SK-N-SH treated with all-trans-retinoic acid at 6 μM for 48 hours (cell line): ENCODE data around the gene HOXD3.

Experiments used
- ATAC-seq: fragments of 200-7000 bp; cut with Tn5 transposase; 3 replicates; pipeline ENCODE4 v1.9.1; 2020; ENCODE audit warnings: mild to moderate bottlenecking, moderate library complexity
- ARNTL ChIP-seq: fragments of 450-650 bp; formaldehyde crosslinking; IDR thresholded peaks from 2 replicates; pipeline ENCODE4 v1.5.0; 2020; ENCODE audit warnings: low read depth, mild to moderate bottlenecking, moderate library complexity, borderline replicate concordance
- BACH2 ChIP-seq: fragments of 250-450 bp; sonication (Bioruptor Pico); IDR thresholded peaks from 2 replicates; pipeline ENCODE4 v1.9.0; 2021; ENCODE audit warnings: mild to moderate bottlenecking, borderline replicate concordance
- CREB5 ChIP-seq: fragments of 250-450 bp; sonication (Bioruptor Pico); IDR thresholded peaks from 2 replicates; pipeline ENCODE4 v1.5.1; 2020; ENCODE audit warnings: low read depth, mild to moderate bottlenecking, moderate library complexity
- CSDC2 ChIP-seq: fragments of 250-450 bp; sonication (Bioruptor Pico); IDR thresholded peaks from 2 replicates; pipeline ENCODE4 v1.5.0; 2020; ENCODE audit warnings: mild to moderate bottlenecking, moderate library complexity
- CSRNP3 ChIP-seq: fragments of 250-450 bp; sonication (Bioruptor Pico); IDR thresholded peaks from 2 replicates; pipeline ENCODE4 v1.5.1; 2021; ENCODE audit warnings: mild to moderate bottlenecking, moderate library complexity
- ESRRG ChIP-seq: fragments of 250-450 bp; sonication (Bioruptor Pico); IDR thresholded peaks from 2 replicates; pipeline ENCODE4 v1.6.1; 2021; ENCODE audit warnings: mild to moderate bottlenecking
- GLIS3 ChIP-seq: fragments of 250-450 bp; sonication (Bioruptor Pico); IDR thresholded peaks from 2 replicates; pipeline ENCODE4 v1.5.0; 2020; ENCODE audit warnings: mild to moderate bottlenecking, moderate library complexity
- OSR1 ChIP-seq: fragments of 250-450 bp; sonication (Bioruptor Pico); IDR thresholded peaks from 2 replicates; pipeline ENCODE4 v1.8.0; 2022; ENCODE audit warnings: moderate library complexity, mild to moderate bottlenecking, inconsistent platforms
- PATZ1 ChIP-seq: fragments of 250-450 bp; sonication (Bioruptor Pico); IDR thresholded peaks from 2 replicates; pipeline ENCODE4 v1.8.0; 2020; ENCODE audit warnings: mild to moderate bottlenecking, moderate library complexity, borderline replicate concordance
- POU6F1 ChIP-seq: fragments of 250-450 bp; sonication (Bioruptor Pico); IDR thresholded peaks from 2 replicates; pipeline ENCODE4 v1.8.0; 2021; ENCODE audit warnings: low read depth, mild to moderate bottlenecking, moderate library complexity, borderline replicate concordance
- PPARA ChIP-seq: fragments of 250-450 bp; sonication (Bioruptor Pico); IDR thresholded peaks from 2 replicates; pipeline ENCODE4 v1.5.0; 2020; ENCODE audit warnings: mild to moderate bottlenecking, borderline replicate concordance
- RARB ChIP-seq: fragments of 250-450 bp; sonication (Bioruptor Pico); IDR thresholded peaks from 2 replicates; pipeline ENCODE4 v1.8.0; 2021; ENCODE audit warnings: mild to moderate bottlenecking, moderate library complexity
- ZC3H10 ChIP-seq: fragments of 250-450 bp; sonication (Bioruptor Pico); IDR thresholded peaks from 2 replicates; pipeline ENCODE4 v1.5.1; 2021; ENCODE audit warnings: mild to moderate bottlenecking, moderate library complexity
- ZFP3 ChIP-seq: fragments of 250-450 bp; sonication (Bioruptor Pico); IDR thresholded peaks from 2 replicates; pipeline ENCODE4 v1.5.0; 2020; ENCODE audit warnings: mild to moderate bottlenecking, moderate library complexity
- ZNF565 ChIP-seq: fragments of 450-650 bp; formaldehyde crosslinking; conservative IDR thresholded peaks from 2 replicates; pipeline ENCODE4 v1.5.0; 2020; ENCODE audit warnings: low read depth, mild to moderate bottlenecking, moderate library complexity
- ZNF70 ChIP-seq: fragments of 450-650 bp; formaldehyde crosslinking; IDR thresholded peaks from 2 replicates; pipeline ENCODE4 v1.5.0; 2020; ENCODE audit warnings: mild to moderate bottlenecking, moderate library complexity
- TF ChIP-seq, protein P1 (sequence below): fragments of 250-450 bp; sonication (Bioruptor Pico); IDR thresholded peaks from 2 replicates; pipeline ENCODE4 v1.5.0; 2020; ENCODE audit warnings: mild to moderate bottlenecking, moderate library complexity

The HOXD3 gene

DNA sequence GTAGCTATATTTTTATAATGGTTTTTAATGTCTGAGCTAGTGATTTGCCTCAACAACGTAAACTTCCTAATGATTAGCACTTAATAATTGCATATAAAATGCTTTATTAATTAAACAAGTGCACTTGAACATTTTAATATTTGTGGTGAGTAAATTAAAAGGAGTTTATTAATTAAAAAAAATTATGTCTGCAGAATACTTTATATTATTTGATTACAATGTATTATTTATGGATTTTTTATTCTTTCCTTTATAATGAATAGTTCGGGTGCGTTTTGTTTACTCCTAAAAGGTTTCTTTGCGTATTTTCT lies 25.3 kb upstream of the HOXD3 start (continued):
- TF ChIP-seq PATZ1 (CRISPR knock-in tag) (no peak), OSR1 (no peak), CSRNP3 (CRISPR knock-in tag) (no peak), PPARA (CRISPR knock-in tag) (no peak)

DNA sequence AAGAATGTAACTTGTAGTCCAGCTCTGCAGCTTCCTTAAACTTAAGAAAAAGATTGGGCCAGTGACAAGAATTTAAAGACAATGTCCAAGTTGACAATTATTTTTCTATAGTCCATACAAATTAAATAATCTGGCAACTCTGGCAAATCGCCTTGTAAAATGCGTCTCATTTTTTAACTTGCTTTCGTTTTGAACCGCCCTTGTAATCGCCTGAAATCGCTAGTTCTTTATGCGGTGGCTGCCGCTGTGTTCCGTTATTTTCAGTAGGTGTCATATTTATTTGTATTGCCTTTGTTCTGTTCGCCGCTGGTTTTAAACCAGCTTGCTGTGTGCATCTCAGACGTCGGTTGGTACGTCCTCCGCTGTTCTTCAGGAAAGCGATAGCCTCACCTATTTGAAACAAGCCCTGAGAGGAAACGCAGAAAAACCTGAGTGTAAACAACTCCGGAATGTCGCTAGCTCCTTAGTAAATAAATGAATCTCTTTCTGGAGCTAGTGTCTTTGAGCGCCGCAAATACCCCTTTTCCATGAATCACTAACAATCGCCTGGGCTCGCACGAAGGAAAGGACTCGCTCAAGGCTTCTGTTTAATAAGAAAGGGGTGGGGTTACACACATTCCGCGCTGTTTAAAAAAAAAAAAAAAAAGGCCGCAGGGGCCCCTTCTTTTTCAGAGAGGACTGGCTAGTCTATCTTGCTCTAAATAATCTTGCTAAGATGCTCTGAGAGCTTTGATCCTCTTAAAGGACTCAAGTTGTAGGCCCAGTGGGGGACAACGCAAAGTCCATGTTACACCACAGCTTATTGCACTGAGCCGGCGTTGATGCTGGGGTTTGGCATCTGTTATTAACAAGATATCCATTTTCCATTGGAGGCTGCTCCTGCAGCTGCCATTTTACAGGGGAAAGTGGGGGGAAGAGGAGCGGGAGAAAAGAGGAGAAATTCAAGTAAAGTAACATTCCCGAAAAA lies 24.6 kb upstream of the HOXD3 start:
- TF ChIP-seq GLIS3 (CRISPR knock-in tag) (no peak), PATZ1 (CRISPR knock-in tag) (no peak), ZNF565 (CRISPR knock-in tag) (no peak), OSR1 (no peak), CSRNP3 (CRISPR knock-in tag) (no peak), ZC3H10 (no peak), RARB (CRISPR knock-in tag) (no peak), CSDC2 (CRISPR knock-in tag) (no peak), BACH2 (no peak)
- TF ChIP-seq, protein P1, sequence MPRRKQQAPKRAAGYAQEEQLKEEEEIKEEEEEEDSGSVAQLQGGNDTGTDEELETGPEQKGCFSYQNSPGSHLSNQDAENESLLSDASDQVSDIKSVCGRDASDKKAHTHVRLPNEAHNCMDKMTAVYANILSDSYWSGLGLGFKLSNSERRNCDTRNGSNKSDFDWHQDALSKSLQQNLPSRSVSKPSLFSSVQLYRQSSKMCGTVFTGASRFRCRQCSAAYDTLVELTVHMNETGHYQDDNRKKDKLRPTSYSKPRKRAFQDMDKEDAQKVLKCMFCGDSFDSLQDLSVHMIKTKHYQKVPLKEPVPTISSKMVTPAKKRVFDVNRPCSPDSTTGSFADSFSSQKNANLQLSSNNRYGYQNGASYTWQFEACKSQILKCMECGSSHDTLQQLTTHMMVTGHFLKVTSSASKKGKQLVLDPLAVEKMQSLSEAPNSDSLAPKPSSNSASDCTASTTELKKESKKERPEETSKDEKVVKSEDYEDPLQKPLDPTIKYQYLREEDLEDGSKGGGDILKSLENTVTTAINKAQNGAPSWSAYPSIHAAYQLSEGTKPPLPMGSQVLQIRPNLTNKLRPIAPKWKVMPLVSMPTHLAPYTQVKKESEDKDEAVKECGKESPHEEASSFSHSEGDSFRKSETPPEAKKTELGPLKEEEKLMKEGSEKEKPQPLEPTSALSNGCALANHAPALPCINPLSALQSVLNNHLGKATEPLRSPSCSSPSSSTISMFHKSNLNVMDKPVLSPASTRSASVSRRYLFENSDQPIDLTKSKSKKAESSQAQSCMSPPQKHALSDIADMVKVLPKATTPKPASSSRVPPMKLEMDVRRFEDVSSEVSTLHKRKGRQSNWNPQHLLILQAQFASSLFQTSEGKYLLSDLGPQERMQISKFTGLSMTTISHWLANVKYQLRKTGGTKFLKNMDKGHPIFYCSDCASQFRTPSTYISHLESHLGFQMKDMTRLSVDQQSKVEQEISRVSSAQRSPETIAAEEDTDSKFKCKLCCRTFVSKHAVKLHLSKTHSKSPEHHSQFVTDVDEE (CRISPR knock-in tag), result no peak
- no peak for ATAC-seq

DNA sequence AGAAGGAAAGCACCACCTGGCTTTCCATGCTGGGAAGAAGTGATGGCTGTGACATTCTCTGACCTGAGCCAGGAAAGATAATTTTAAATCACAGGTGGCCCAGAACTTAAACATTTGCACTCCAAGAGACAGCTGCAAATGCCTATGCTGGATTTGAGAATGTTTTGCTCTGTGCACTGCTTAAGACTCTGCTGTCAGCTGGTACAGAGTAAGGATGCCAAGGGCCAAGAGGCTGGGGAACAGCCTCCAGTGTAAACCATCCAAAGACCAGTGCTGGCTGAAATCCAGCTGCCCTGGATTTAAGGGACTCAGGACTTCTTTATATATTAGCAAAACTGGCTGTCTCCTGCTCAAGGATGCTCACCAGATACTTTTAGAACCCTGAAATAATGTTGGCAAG lies 23.7 kb upstream of the HOXD3 start:
- ATAC-seq, result no peak
- TF ChIP-seq OSR1 (no peak), CREB5 (CRISPR knock-in tag) (no peak), POU6F1 (CRISPR knock-in tag) (no peak), GLIS3 (CRISPR knock-in tag) (no peak), ESRRG (no peak), PATZ1 (CRISPR knock-in tag) (no peak), ZFP3 (CRISPR knock-in tag) (no peak), CSRNP3 (CRISPR knock-in tag) (no peak), ZNF565 (CRISPR knock-in tag) (no peak), ZC3H10 (no peak), ZNF70 (CRISPR knock-in tag) (no peak), BACH2 (no peak), ARNTL (CRISPR knock-in tag) (no peak)
